Body of pancreas (tissue), 4 donors: ENCODE results near the gene ABCG1. TPM values are rescaled to one million over a fixed set of nuclear protein-coding genes. Genes with fewer than 3 reads are reported as not detected.

ENCODE experiments used
- ATAC-seq: fragments of 150-250 bp; one replicate; pipeline ENCODE4 v1.9.1; 2016
- DNase-seq, 4 donors: peaks; one replicate each; pipeline ENCODE4 v3.0.0-alpha.2; 2019
- H3K27ac ChIP-seq, 4 donors: fragments of 200-600 bp; sonication (generic); 1 replicate in 3 of 4; 2 replicates in 1 of 4; pipeline versions ENCODE4 v1.5.1 to v1.6.1; 2016 to 2019; ENCODE audit warnings: mild to moderate bottlenecking in 1 of 4, mixed read lengths in 1 of 4, moderate library complexity in 1 of 4
- H3K27me3 ChIP-seq, 2 donors: fragments of 200-600 bp; sonication (generic); one replicate each; pipeline ENCODE4 v1.6.0; 2016; ENCODE audit warnings: mild to moderate bottlenecking in 1 of 2
- H3K36me3 ChIP-seq, 2 donors: fragments of 200-600 bp; sonication (generic); replicated peaks in 1 of 2; 2 replicates each; pipeline ENCODE4 v1.5.1; 2016; ENCODE audit warnings: low read depth in 2 of 2; ENCODE audit not compliant: insufficient read depth in 1 of 2
- H3K4me1 ChIP-seq: fragments of 200-600 bp; sonication (generic); one replicate; pipeline ENCODE4 v1.6.0; 2016
- H3K4me3 ChIP-seq, 2 donors: fragments of 200-600 bp; sonication (generic); 1 replicate in 1 of 2; 2 replicates in 1 of 2; pipeline ENCODE4 v1.5.1; 2016 to 2019
- H3K9me3 ChIP-seq, 3 donors: fragments of 200-600 bp; sonication (generic); 1 replicate in 2 of 3; 2 replicates in 1 of 3; pipeline ENCODE4 v1.5.1; 2016
- POLR2A ChIP-seq, 3 donors: fragments of 450-650 bp; IDR thresholded peaks; one replicate each; pipeline ENCODE4 v1.6.1; 2016; ENCODE audit warnings: antibody characterized with exemption in 3 of 3, mild to moderate bottlenecking in 2 of 3
- WGBS, 2 donors: methylation state at CpG; one replicate each; pipeline ENCODE4 v1.1.5; 2017; 5-methylcytosine and 5-hydroxymethylcytosine counted together
- intact Hi-C: fragments of 100-400 bp; cut with DNase I; formaldehyde crosslinking; loops from one replicate; pipeline ENCODE4 v1.15.1; 2023
- total RNA-seq, 2 donors: library from RNA; depleted of rRNA; stranded (reverse); fragments of >200 nt; gene quantifications; one replicate each; pipeline ENCODE4 v1.1.0, GENCODE V29; 2016
- TF ChIP-seq, protein P1 (sequence below), 7 experiments: fragments of 450-650 bp in 4 of 7; fragments of 200-600 bp in 3 of 7; sonication (generic) in 3 of 7; IDR thresholded peaks; one replicate each; pipeline ENCODE4 v1.5.1; 2016 to 2019; ENCODE audit warnings: antibody characterized with exemption in 7 of 7

Gene ABCG1
- total RNA-seq, 2 donors from 2014 or later: 7.5 to 7.6 TPM

DNA sequence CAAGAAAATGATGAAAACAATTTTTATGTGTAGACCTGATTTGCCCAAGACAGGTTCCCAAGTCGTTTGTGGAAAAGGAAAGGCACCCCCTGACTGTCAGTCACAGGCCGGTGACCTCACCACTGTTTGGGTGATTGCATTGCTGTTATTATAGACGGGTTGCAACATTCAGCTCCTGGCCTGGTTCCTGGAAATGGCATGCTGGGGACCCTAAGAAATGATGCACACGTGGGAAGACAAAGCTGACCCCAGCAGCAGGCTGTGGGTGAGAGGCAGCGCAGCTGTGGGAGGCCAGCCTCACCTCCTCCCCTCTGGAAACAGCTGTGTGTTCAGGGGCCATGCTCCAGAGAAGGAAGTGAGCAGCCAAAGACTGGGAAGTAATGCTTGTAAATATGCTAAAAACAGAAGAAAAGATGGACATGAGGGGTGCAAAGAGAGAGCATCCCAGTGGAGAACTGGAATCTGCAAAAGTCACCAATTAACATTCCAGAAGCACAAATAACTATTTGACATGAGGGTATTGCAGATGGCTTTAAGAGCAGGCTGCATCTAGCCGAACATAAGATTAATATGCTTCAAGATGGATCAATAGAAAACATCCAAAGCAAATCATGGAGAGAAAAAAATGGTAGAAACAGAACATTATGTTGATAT is 23.4 kb upstream of the ABCG1 start:
- no peak overlapping the region for H3K27ac ChIP-seq
- 50 to 55% methylated on average over 6 of the region's 6 CpGs for WGBS, 2 donors
- H3K36me3 ChIP-seq: no peaks in the 10 kb centered on the region
- no peaks in the 10 kb centered on the region for H3K9me3 ChIP-seq
- peaks cover 12% of the 10 kb centered on the region for H3K4me1 ChIP-seq
- no peak for ATAC-seq
- TF ChIP-seq POLR2A (IDR thresholded peaks at IDR 0.05): no peak
- TF ChIP-seq, protein P1, sequence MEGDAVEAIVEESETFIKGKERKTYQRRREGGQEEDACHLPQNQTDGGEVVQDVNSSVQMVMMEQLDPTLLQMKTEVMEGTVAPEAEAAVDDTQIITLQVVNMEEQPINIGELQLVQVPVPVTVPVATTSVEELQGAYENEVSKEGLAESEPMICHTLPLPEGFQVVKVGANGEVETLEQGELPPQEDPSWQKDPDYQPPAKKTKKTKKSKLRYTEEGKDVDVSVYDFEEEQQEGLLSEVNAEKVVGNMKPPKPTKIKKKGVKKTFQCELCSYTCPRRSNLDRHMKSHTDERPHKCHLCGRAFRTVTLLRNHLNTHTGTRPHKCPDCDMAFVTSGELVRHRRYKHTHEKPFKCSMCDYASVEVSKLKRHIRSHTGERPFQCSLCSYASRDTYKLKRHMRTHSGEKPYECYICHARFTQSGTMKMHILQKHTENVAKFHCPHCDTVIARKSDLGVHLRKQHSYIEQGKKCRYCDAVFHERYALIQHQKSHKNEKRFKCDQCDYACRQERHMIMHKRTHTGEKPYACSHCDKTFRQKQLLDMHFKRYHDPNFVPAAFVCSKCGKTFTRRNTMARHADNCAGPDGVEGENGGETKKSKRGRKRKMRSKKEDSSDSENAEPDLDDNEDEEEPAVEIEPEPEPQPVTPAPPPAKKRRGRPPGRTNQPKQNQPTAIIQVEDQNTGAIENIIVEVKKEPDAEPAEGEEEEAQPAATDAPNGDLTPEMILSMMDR (IDR thresholded peaks at IDR 0.05): no peak
- no peaks in the 10 kb centered on the region for H3K27me3 ChIP-seq
- intact Hi-C loops: no loop called here
- H3K4me3 ChIP-seq: no peak overlapping the region
- DNase-seq: peak in 1 of 4 donors; percentile 65

DNA sequence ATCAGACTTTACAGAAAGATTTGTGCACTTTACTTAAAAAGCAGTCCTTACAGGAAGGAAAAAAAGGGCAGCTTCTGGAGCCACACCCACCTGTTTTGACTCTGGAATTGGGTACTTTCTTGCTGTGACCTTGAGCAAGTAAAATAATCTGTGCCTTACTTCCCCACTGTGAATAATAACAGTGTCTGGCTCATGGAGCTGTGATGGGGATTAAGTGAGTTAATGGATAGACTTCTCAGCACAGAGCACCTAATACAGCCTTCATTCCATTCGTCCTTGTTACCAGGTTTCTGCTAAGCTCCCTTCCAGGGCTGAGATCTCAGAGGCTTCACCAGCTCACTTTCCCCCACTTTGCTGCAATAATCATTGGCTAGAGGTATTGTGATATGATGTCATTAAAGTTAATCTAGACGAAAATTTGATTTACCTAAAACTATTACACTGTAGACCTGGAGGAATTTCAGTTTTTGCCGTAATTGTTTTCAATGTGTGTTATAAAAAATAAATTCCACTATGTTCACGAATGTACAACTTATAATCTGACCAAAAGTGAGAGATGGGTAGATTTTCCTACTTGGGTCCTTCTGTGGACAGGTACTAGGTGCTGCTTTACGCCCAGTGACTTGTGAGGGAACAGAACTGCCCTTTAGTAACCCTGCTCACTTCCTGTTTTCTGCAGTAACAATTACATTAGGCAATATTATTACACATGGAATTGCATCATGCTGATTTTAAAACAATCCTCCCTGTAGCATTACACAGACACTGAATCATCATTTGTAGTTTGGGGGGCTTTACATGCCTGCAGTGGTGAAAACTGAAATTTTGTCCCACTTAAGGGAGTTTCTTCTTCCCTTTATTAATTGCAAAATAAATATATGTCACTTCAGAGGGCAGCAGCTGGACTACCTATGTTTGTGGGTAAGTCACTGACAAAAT is 19.7 kb upstream of the ABCG1 start:
- DNase-seq: peak in 2 of 4 donors; percentile 28 to 55
- Histone ChIP-seq H3K36me3 (no peaks in the 10 kb centered on the region), H3K4me3 (no peak overlapping the region), H3K9me3 (no peaks in the 10 kb centered on the region), H3K27me3 (no peaks in the 10 kb centered on the region), H3K27ac (peak overlapping the region; percentile 7 to 75 (median 30)), H3K4me1 (peaks cover 12% of the 10 kb centered on the region)
- ATAC-seq: peak; percentile 85
- WGBS, 2 donors: 34 to 36% methylated on average over 5 of the region's 5 CpGs
- TF ChIP-seq POLR2A (IDR thresholded peaks at IDR 0.05): no peak
- TF ChIP-seq, protein P1 (IDR thresholded peaks at IDR 0.05): no peak
- intact Hi-C loops: no loop called here

DNA sequence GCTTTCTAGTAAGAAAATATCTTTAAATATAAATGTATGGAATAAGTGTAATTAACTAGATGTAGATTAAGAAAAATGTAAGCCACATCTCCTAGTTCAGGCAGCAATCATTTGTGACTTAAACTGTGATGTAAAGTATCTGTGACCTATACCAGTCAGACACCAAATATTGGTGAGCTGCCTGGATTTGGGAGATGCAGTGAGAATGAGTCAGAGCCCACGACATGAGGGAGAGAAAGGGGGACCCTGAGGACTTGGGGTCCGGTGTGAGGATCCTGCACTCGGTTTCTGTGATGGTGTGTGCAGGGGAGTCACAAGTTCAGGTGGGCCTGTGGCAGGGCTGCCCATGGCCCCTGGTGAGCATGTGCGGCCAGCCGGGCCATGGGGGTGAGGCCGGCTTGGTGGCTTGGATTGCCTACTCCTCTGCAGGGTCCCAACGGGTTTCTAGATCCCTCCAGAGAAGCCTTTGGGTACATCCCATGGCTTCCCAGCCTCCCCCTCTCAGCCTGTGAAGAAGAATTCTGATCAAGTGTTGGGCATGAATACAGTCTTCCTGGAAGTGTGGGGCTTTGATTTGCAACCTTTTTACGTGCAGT is 19.0 kb upstream of the ABCG1 start:
- 79 to 81% methylated on average over 8 of the region's 8 CpGs for WGBS, 2 donors
- Histone ChIP-seq H3K9me3 (no peaks in the 10 kb centered on the region), H3K27me3 (no peaks in the 10 kb centered on the region), H3K27ac (peak overlapping the region in 1 of 4 donors; percentile 75), H3K36me3 (no peaks in the 10 kb centered on the region), H3K4me1 (peaks cover 12% of the 10 kb centered on the region), H3K4me3 (no peak overlapping the region)
- TF ChIP-seq, protein P1 (IDR thresholded peaks at IDR 0.05): no peak
- TF ChIP-seq POLR2A (IDR thresholded peaks at IDR 0.05): no peak
- intact Hi-C loops: no loop called here
- DNase-seq (peak in 1 of 4 donors; percentile 8), ATAC-seq (no peak)

DNA sequence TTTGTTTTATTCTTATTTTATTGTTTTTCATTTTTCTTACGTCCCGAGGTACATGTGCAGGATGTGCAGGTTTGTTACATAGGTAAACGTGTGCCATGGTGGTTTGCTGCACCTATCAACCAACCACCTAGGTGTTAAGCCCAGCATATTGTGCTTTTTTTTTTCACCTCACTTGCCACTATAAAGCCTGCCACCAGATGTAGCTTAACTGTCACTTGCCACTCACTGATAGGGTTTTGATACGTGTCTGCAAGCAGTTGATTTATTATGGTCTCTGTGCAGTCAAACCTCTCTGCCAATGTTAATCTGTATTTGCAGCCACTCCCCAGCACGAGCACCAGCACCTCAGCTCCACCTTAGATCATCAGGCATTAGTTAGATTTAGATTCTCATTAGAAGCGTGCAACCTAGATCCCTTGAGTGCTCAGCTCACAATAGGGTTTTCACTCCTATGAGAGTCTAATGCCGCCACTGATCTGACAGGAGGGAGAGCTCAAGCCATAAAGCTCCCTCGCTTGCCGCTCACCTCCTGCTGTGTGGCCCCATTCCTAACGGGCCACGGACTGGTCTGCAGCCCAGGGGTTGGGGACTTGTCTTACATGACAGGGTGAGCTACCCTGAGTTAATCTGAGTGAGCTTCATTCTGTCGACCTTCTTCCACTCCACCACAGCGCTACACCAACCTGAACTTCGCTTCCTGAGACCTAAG is 17.9 kb upstream of the ABCG1 start:
- H3K9me3 ChIP-seq: no peaks in the 10 kb centered on the region
- H3K4me3 ChIP-seq: no peak overlapping the region
- DNase-seq (no peak), ATAC-seq (no peak)
- H3K36me3 ChIP-seq: no peaks in the 10 kb centered on the region
- TF ChIP-seq, protein P1 (IDR thresholded peaks at IDR 0.05): no peak
- TF ChIP-seq POLR2A (IDR thresholded peaks at IDR 0.05): no peak
- peaks cover 12% of the 10 kb centered on the region for H3K4me1 ChIP-seq
- no peaks in the 10 kb centered on the region for H3K27me3 ChIP-seq
- no peak overlapping the region for H3K27ac ChIP-seq
- intact Hi-C loops: no loop called here
- WGBS, 2 donors: 75 to 76% methylated on average over 13 to 14 of the region's 14 CpGs
